Rectal smooth muscle tissue (tissue), 1 donor: ENCODE data around the gene SLC12A7.

Experiments
- H3K27ac ChIP-seq: one replicate; pipeline ENCODE4 v1.7.0; 2013; ENCODE audit warnings: low read depth, low read length, inconsistent platforms
- H3K27me3 ChIP-seq: one replicate; pipeline ENCODE4 v1.7.0; 2013; ENCODE audit warnings: low read length; ENCODE audit not compliant: control insufficient read depth, insufficient read depth
- H3K36me3 ChIP-seq: one replicate; pipeline ENCODE4 v1.7.0; 2013; ENCODE audit warnings: low read length; ENCODE audit not compliant: control insufficient read depth, insufficient read depth
- H3K4me1 ChIP-seq: one replicate; pipeline ENCODE4 v1.7.0; 2013; ENCODE audit warnings: low read length; ENCODE audit not compliant: control insufficient read depth, insufficient read depth
- H3K4me3 ChIP-seq: one replicate; pipeline ENCODE4 v1.7.0; 2013; ENCODE audit warnings: low read length
- H3K9ac ChIP-seq: one replicate; pipeline ENCODE4 v1.7.0; 2013; ENCODE audit warnings: low read length

Gene SLC12A7

GRCh38 chr5:1109542-1110306, 2.1 kb downstream of the SLC12A7 start:
- H3K27me3 ChIP-seq, result no peaks in the 10 kb centered on the region
- H3K36me3 ChIP-seq, result no peaks in the 10 kb centered on the region
- H3K4me1 ChIP-seq, result peaks cover 3% of the 10 kb centered on the region
- no peak overlapping the region for H3K27ac ChIP-seq
- H3K4me3 ChIP-seq, result no peak overlapping the region
- H3K9ac ChIP-seq, result no peak overlapping the region

GRCh38 chr5:1108865-1109174, 3.0 kb downstream of the SLC12A7 start:
- peaks cover 7% of the 10 kb centered on the region for H3K4me1 ChIP-seq
- no peak overlapping the region for H3K9ac ChIP-seq
- H3K4me3 ChIP-seq, result peak overlapping the region; percentile 1
- H3K36me3 ChIP-seq, result no peaks in the 10 kb centered on the region
- H3K27ac ChIP-seq, result no peak overlapping the region
- no peaks in the 10 kb centered on the region for H3K27me3 ChIP-seq

DNA sequence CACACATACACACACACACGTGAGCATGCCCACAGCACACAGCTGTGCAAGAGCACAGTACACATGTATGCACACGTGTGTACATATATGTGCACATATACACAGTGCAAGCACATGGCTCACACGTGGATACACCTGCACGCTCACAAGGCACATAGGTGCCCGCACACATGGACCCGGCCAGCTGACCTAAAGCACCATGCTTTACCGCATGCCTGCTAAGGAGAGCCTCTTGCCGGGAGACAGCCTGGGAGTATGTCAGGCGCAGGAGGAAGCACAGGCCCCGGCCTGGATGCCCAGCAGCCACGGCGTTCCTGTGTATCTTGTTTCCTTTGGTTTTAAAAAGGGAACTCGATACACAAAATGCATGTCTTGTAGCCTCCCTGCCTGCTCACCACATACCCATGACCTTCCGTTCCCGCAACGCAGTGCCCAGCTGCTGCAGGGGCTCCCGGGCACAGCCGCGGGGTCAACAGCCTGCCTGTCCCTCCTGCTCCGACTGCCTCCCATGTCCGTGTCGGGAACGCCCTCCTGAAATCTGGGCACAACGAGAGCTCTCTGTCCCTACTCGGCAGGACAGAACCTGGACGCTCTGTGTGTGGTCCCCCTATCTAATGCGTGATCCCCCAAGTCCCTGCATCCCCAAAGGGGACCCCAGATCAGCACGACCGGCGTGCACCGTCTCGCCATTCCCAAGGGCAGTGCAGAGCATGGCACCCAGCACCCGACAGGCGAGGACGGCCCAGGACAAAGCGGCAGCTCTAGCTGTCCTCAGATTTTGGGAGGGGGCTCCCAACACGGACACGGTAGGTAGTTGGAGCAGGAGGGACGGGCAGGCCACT, 3.6 kb downstream of the SLC12A7 start:
- no peaks in the 10 kb centered on the region for H3K27me3 ChIP-seq
- peaks cover 10% of the 10 kb centered on the region for H3K4me1 ChIP-seq
- no peaks in the 10 kb centered on the region for H3K36me3 ChIP-seq
- H3K27ac ChIP-seq, result no peak overlapping the region
- H3K4me3 ChIP-seq, result peak overlapping the region; percentile 1
- H3K9ac ChIP-seq, result peak overlapping the region; percentile 14

- Histone ChIP-seq H3K9ac (no peak overlapping the region), H3K27me3 (no peaks in the 10 kb centered on the region), H3K36me3 (no peaks in the 10 kb centered on the region), H3K27ac (no peak overlapping the region), H3K4me3 (no peak overlapping the region), H3K4me1 (peaks cover 12% of the 10 kb centered on the region)
These were observed 4.5 kb downstream of the SLC12A7 start for GRCh38 chr5:1107167-1108022.

DNA sequence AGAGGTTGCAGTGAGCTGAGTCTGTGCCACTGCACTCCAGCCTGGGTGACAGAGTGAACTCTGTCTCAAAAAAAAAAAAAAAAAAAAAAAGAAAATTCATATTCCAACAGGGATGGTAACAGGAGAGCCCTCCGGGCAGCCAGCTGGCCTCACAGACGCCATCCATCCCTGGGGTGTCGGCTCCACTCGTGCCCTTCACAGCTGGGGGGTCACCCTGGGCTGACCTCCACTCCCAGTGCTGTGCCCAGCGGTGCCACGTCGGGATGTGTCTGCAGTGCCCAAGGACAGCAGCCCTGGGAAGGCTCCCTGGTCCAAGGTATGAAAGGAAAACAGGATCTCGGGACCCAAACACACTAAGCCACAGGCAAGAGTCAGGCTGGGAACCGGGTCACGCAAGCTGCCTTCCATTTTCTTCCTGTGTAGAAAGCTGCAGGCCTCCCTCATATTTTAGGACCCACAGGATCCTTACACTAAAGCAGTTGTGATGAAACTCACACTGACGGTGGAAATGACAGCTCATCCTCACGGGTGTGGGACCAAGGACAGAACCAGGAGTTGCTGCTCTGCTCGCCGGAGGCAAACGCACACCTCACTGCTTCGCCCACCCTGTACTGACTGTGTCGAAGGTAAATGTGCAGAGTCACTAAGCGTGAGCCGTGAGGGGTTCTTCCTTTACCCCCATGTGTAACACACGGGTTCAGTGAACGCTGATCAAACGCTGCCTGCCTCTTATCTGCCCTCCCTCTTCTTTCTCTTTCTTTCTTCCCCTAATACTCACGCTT, 5.3 kb downstream of the SLC12A7 start:
- H3K4me3 ChIP-seq, result no peak overlapping the region
- H3K27ac ChIP-seq, result no peak overlapping the region
- no peak overlapping the region for H3K9ac ChIP-seq
- peaks cover 12% of the 10 kb centered on the region for H3K4me1 ChIP-seq
- no peaks in the 10 kb centered on the region for H3K36me3 ChIP-seq
- no peaks in the 10 kb centered on the region for H3K27me3 ChIP-seq

GRCh38 chr5:1105350-1106265, 6.3 kb downstream of the SLC12A7 start:
- Histone ChIP-seq H3K27me3 (no peaks in the 10 kb centered on the region), H3K4me3 (peak overlapping the region; percentile 43), H3K9ac (no peak overlapping the region), H3K27ac (peak overlapping the region; percentile 11), H3K36me3 (no peaks in the 10 kb centered on the region), H3K4me1 (peaks cover 9% of the 10 kb centered on the region)

- no peaks in the 10 kb centered on the region for H3K36me3 ChIP-seq
- H3K9ac ChIP-seq, result no peak overlapping the region
- peak overlapping the region; percentile 28 for H3K27ac ChIP-seq
- peaks cover 14% of the 10 kb centered on the region for H3K4me1 ChIP-seq
- H3K27me3 ChIP-seq, result no peaks in the 10 kb centered on the region
- H3K4me3 ChIP-seq, result peak overlapping the region; percentile 17
These were observed 7.4 kb downstream of the SLC12A7 start for GRCh38 chr5:1104327-1105006.

DNA sequence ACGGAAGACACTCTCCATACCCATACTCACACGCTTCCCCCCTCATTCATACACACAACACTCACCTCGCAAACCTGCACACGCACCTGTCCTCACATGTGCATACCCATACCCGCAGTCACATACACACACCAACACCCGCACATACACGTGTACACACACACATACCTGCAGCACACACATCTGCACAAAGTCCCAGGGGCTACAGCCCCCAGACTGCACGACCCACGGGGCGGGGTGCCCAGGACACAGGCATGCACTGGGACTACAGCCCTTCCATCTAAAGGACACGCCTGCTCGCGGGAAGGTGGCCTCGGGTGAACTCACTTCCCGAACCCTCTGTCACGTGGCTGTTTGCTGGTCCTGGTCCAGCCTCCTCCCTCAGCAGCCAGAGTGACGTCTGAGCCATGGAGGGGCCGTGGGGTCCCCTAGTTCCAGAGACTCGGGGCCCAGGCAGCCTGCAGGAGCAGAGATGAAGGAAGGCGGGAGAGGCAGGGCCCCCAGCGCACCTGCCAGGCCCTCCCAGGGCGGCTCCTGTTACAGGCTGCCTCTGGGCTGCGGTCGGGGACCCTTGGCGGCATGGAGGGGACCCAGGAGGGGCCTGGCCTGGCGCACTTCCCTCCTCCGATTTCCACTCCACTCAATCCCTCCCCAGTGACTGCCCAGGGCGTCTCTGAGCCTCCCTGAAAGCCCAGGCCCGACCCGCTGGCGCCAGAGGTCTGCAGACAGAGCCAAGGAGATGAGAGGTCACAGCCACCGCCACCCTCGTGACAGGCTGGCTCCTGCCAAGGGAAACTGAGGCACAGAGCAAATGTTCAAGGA, 8.1 kb downstream of the SLC12A7 start:
- H3K27ac ChIP-seq, result peak overlapping the region; percentile 28
- no peaks in the 10 kb centered on the region for H3K27me3 ChIP-seq
- H3K9ac ChIP-seq, result no peak overlapping the region
- peaks cover 14% of the 10 kb centered on the region for H3K4me1 ChIP-seq
- peak overlapping the region; percentile 17 for H3K4me3 ChIP-seq
- no peaks in the 10 kb centered on the region for H3K36me3 ChIP-seq

- H3K4me1 ChIP-seq, result peaks cover 14% of the 10 kb centered on the region
- H3K9ac ChIP-seq, result no peak overlapping the region
- peak overlapping the region; percentile 5 for H3K4me3 ChIP-seq
- no peaks in the 10 kb centered on the region for H3K27me3 ChIP-seq
- peak overlapping the region; percentile 27 for H3K27ac ChIP-seq
- H3K36me3 ChIP-seq, result no peaks in the 10 kb centered on the region
These were observed 8.8 kb downstream of the SLC12A7 start for GRCh38 chr5:1103093-1103492.

DNA sequence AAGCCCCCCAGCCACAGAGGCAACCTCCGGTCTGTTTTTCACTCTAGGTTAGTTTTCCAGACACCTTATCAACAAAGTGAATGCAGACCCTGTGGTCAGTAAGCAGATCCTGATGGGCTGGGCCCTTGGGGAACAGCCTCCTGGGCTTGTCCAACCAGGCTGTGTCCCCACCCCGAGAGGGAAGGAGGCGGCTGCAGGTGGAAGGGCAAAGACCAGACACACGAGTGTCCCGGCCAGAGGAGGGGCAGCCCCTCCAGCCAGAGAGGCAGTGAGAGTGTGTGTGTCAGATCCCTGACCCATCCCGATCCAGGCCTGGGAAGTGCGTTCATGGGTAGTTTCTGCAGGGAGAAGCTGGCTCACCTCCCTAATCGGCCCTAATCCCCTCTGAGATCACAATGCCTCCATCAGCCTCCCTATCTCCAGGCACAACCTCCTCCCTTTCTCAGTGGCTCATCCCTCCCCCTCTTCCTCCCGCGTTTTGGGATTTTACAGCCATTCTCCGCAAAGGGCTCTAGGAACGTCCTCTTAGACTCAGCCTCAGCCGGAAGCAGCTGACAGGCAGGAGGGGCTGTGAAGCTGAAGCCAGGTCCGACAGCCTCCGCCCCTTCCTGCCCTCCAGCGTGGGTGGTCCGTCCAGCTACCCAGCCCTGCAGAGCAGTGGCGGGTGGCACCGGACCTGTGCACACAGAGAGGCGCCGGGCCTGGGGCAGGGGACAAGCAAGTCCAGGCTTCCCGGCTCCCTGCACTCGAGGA, 9.7 kb downstream of the SLC12A7 start:
- no peaks in the 10 kb centered on the region for H3K27me3 ChIP-seq
- peaks cover 14% of the 10 kb centered on the region for H3K4me1 ChIP-seq
- H3K27ac ChIP-seq, result no peak overlapping the region
- H3K36me3 ChIP-seq, result no peaks in the 10 kb centered on the region
- no peak overlapping the region for H3K9ac ChIP-seq
- peak overlapping the region; percentile 35 for H3K4me3 ChIP-seq
